T-helper 2 cell (primary cell): Measurements from ENCODE around the gene FZR1.

ENCODE experiments used
- DNase-seq, 5 experiments: peaks; one replicate each; pipeline versions ENCODE4 v3.0.0 to v3.0.0-alpha.2; 2012 to 2022
- total RNA-seq, 2 donors: gene quantifications; one replicate each; lab custom pipeline; 2026; lab: John Stamatoyannopoulos, UW

Gene FZR1
- 77.2 to 119 reads per million in 2 donors for total RNA-seq

- DNase-seq, result peak; percentile 99 to 100 (median 99)
These were observed at the start of gene FZR1 for GRCh38 chr19:3505598-3506383. Gene FZR1, plus strand, starts transcription at chr19:3506311. Its CDS starts 16,679 bp downstream, at chr19:3522990.

GRCh38 chr19:3456925-3457527, 49.1 kb upstream of the FZR1 start:
- DNase-seq, result no peak

GRCh38 chr19:3457528-3458228, 48.4 kb upstream of the FZR1 start:
- DNase-seq, result no peak

GRCh38 chr19:3458229-3459088, 47.7 kb upstream of the FZR1 start:
- no peak for DNase-seq

- DNase-seq, result peak in 1 of 5 experiments; percentile 14
These were observed 46.8 kb upstream of the FZR1 start for GRCh38 chr19:3459089-3459881.

- no peak for DNase-seq
These were observed 46.0 kb upstream of the FZR1 start for GRCh38 chr19:3459965-3460582.

GRCh38 chr19:3462991-3463713, 43.0 kb upstream of the FZR1 start:
- DNase-seq, result no peak

- DNase-seq, result no peak
These were observed 42.2 kb upstream of the FZR1 start for GRCh38 chr19:3463714-3464586.

- DNase-seq, result no peak
These were observed 41.4 kb upstream of the FZR1 start for GRCh38 chr19:3464587-3465235.

- no peak for DNase-seq
These were observed 40.6 kb upstream of the FZR1 start for GRCh38 chr19:3465552-3465951.

GRCh38 chr19:3466635-3467034, 39.5 kb upstream of the FZR1 start:
- no peak for DNase-seq

GRCh38 chr19:3467437-3468198, 38.5 kb upstream of the FZR1 start:
- no peak for DNase-seq

GRCh38 chr19:3468211-3468610, 37.9 kb upstream of the FZR1 start:
- DNase-seq, result no peak

GRCh38 chr19:3469638-3470499, 36.2 kb upstream of the FZR1 start:
- no peak for DNase-seq

- DNase-seq, result no peak
These were observed 35.5 kb upstream of the FZR1 start for GRCh38 chr19:3470500-3471128.

GRCh38 chr19:3471954-3472655, 34.0 kb upstream of the FZR1 start:
- DNase-seq, result peak in 3 of 5 experiments; percentile 18 to 22 (median 20)
